ENCODE data around the gene DLGAP4. TPM values are rescaled to one million over a fixed set of nuclear protein-coding genes. Genes with fewer than 3 reads are reported as not detected.

DLGAP4 gene
- total and polyA plus RNA-seq, 9 of the 15 experiments (the other 6 are each of a cell fraction or from before 2014, with no cell fraction given), result 0.31 to 34.1 (median 4.5) TPM

DNA sequence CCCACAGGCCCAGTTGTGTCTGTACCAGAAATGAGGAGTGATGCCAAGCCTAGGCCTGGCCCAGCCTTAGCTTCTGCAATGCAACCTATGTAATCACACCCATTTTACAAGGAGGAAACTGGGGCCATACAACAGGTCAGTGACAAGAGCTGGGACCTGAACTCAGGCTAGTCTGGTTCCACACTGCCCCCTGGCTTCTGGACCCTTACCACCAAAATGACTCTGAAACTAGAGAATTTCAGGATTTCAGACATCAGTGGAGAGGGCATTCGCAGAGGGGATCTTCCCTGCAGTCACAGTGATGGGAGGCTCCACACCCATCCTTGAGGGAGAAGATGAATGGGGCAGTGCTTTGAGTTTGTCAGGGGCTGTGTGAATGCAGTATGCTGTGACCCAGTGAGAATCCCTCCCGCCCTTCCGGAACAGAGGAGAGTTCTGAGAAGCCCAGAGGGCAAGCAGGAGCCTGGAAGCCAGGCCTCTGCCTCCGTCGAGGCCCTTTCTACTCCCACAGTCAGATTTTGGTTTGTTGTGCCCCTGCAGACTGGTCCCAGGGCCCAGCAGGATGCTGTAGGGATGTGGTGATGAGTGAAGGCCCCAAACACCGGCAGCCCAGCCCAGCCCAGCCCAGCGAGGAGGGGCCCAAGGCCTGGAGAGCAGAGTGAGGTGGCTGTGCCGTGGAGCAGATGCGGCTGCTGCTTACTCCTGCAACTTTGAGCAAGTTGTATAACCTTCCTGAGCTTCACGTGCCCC is 187.1 kb downstream of the DLGAP4 start (continued):
- TF ChIP-seq, protein P1, sequence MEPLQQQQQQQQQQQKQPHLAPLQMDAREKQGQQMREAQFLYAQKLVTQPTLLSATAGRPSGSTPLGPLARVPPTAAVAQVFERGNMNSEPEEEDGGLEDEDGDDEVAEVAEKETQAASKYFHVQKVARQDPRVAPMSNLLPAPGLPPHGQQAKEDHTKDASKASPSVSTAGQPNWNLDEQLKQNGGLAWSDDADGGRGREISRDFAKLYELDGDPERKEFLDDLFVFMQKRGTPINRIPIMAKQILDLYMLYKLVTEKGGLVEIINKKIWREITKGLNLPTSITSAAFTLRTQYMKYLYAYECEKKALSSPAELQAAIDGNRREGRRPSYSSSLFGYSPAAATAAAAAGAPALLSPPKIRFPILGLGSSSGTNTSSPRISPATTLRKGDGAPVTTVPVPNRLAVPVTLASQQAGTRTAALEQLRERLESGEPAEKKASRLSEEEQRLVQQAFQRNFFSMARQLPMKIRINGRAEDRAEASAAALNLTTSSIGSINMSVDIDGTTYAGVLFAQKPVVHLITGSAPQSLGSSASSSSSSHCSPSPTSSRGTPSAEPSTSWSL (CRISPR knock-in tag; IDR thresholded peaks at IDR 0.05; ENCODE audit: borderline replicate concordance), result no peak
- TF ChIP-seq, protein P2, sequence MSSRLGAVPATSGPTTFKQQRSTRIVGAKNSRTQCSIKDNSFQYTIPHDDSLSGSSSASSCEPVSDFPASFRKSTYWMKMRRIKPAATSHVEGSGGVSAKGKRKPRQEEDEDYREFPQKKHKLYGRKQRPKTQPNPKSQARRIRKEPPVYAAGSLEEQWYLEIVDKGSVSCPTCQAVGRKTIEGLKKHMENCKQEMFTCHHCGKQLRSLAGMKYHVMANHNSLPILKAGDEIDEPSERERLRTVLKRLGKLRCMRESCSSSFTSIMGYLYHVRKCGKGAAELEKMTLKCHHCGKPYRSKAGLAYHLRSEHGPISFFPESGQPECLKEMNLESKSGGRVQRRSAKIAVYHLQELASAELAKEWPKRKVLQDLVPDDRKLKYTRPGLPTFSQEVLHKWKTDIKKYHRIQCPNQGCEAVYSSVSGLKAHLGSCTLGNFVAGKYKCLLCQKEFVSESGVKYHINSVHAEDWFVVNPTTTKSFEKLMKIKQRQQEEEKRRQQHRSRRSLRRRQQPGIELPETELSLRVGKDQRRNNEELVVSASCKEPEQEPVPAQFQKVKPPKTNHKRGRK (tag; IDR thresholded peaks at IDR 0.05), result no peak
- TF ChIP-seq, protein P3, sequence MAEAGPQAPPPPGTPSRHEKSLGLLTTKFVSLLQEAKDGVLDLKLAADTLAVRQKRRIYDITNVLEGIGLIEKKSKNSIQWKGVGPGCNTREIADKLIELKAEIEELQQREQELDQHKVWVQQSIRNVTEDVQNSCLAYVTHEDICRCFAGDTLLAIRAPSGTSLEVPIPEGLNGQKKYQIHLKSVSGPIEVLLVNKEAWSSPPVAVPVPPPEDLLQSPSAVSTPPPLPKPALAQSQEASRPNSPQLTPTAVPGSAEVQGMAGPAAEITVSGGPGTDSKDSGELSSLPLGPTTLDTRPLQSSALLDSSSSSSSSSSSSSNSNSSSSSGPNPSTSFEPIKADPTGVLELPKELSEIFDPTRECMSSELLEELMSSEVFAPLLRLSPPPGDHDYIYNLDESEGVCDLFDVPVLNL (CRISPR knock-in tag; IDR thresholded peaks at IDR 0.05; ENCODE audit: low read depth), result no peak
- TF ChIP-seq TAF9B (IDR thresholded peaks at IDR 0.05; ENCODE audit: partially characterized antibody) (no peak), POLR3G (IDR thresholded peaks at IDR 0.05; ENCODE audit: extremely low read depth, insufficient read length, insufficient replicate concordance) (no peak), ZNF146 (CRISPR knock-in tag; IDR thresholded peaks at IDR 0.05; ENCODE audit: unreplicated experiment) (no peak), ZNF12 (CRISPR knock-in tag; IDR thresholded peaks at IDR 0.05) (no peak), SMAD3 (CRISPR knock-in tag; conservative IDR thresholded peaks at IDR 0.05) (no peak), RNF2 (IDR thresholded peaks at IDR 0.05) (no peak), TSC22D4 (tag; IDR thresholded peaks at IDR 0.05) (no peak)
- TF ChIP-seq, protein P4, sequence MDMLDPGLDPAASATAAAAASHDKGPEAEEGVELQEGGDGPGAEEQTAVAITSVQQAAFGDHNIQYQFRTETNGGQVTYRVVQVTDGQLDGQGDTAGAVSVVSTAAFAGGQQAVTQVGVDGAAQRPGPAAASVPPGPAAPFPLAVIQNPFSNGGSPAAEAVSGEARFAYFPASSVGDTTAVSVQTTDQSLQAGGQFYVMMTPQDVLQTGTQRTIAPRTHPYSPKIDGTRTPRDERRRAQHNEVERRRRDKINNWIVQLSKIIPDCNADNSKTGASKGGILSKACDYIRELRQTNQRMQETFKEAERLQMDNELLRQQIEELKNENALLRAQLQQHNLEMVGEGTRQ (CRISPR knock-in tag; IDR thresholded peaks at IDR 0.05), result no peak
- TF ChIP-seq, protein P5, sequence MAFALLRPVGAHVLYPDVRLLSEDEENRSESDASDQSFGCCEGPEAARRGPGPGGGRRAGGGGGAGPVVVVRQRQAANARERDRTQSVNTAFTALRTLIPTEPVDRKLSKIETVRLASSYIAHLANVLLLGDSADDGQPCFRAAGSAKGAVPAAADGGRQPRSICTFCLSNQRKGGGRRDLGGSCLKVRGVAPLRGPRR (CRISPR knock-in tag; IDR thresholded peaks at IDR 0.05), result no peak
- TF ChIP-seq, protein P6, sequence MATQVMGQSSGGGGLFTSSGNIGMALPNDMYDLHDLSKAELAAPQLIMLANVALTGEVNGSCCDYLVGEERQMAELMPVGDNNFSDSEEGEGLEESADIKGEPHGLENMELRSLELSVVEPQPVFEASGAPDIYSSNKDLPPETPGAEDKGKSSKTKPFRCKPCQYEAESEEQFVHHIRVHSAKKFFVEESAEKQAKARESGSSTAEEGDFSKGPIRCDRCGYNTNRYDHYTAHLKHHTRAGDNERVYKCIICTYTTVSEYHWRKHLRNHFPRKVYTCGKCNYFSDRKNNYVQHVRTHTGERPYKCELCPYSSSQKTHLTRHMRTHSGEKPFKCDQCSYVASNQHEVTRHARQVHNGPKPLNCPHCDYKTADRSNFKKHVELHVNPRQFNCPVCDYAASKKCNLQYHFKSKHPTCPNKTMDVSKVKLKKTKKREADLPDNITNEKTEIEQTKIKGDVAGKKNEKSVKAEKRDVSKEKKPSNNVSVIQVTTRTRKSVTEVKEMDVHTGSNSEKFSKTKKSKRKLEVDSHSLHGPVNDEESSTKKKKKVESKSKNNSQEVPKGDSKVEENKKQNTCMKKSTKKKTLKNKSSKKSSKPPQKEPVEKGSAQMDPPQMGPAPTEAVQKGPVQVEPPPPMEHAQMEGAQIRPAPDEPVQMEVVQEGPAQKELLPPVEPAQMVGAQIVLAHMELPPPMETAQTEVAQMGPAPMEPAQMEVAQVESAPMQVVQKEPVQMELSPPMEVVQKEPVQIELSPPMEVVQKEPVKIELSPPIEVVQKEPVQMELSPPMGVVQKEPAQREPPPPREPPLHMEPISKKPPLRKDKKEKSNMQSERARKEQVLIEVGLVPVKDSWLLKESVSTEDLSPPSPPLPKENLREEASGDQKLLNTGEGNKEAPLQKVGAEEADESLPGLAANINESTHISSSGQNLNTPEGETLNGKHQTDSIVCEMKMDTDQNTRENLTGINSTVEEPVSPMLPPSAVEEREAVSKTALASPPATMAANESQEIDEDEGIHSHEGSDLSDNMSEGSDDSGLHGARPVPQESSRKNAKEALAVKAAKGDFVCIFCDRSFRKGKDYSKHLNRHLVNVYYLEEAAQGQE (IDR thresholded peaks at IDR 0.05; ENCODE audit: borderline replicate concordance), result peak; percentile 74; the same call in 1 of the 2 replicates
- TF ChIP-seq, protein P6 (CRISPR knock-in tag; IDR thresholded peaks at IDR 0.05; ENCODE audit: low read depth), result no peak

Data from K562 (cell line).